Measurements from ENCODE around the gene HK1. TPM values are rescaled to one million over a fixed set of nuclear protein-coding genes. Genes with fewer than 3 reads are reported as not detected.
A peak's percentile ranks its signal among the peaks of the same experiment; 100 is the strongest.

HK1 gene
- total RNA-seq, 2 donors from 2014 or later: 73.3 to 83.3 TPM

- intact Hi-C loops (cut with DNase I): loop anchor here (1.0 to 5.0 kb wide), 3 partner anchors 11 to 227 kb away; no protein-coding TSS in a partner anchor
Observed at GRCh38 chr10:69409968-69410367, 131.7 kb downstream of the HK1 start.

GRCh38 chr10:69410487-69410886 is 132.2 kb downstream of the HK1 start:
- DNase-seq: no peak
- Histone ChIP-seq H3K9me3 (no peaks in the 10 kb centered on the region), H3K27ac (no peak overlapping the region), H3K27me3 (no peaks in the 10 kb centered on the region), H3K9ac (ENCODE audit: low read depth in 2 of 2, low read length in 2 of 2) (no peak overlapping the region), H3K4me1 (no peaks in the 10 kb centered on the region), H3K36me3 (no peaks in the 10 kb centered on the region), H3K4me3 (no peak overlapping the region)
- intact Hi-C loops (cut with DNase I): no loop called here
- no peak for TF ChIP-seq CTCF (IDR thresholded peaks at IDR 0.05)

More at GRCh38 chr10:69409968-69410367, 131.7 kb downstream of the HK1 start:
- Histone ChIP-seq H3K4me1 (no peaks in the 10 kb centered on the region), H3K4me3 (no peak overlapping the region), H3K9me3 (no peaks in the 10 kb centered on the region), H3K27ac (no peak overlapping the region), H3K36me3 (no peaks in the 10 kb centered on the region), H3K27me3 (no peaks in the 10 kb centered on the region), H3K9ac (ENCODE audit: low read depth in 2 of 2, low read length in 2 of 2) (no peak overlapping the region)
- TF ChIP-seq CTCF (IDR thresholded peaks at IDR 0.05): no peak
- DNase-seq: no peak

- no peak overlapping the region for H3K27ac ChIP-seq
- no peak overlapping the region for H3K4me3 ChIP-seq
- intact Hi-C loops (cut with DNase I): no loop called here
- H3K9ac ChIP-seq (ENCODE audit: low read depth in 2 of 2, low read length in 2 of 2): no peak overlapping the region
- no peak for DNase-seq
- H3K27me3 ChIP-seq: no peaks in the 10 kb centered on the region
- H3K4me1 ChIP-seq: no peaks in the 10 kb centered on the region
- H3K9me3 ChIP-seq: no peaks in the 10 kb centered on the region
- no peak for TF ChIP-seq CTCF (IDR thresholded peaks at IDR 0.05)
- no peaks in the 10 kb centered on the region for H3K36me3 ChIP-seq
Observed at GRCh38 chr10:69411476-69411875, 133.2 kb downstream of the HK1 start.

GRCh38 chr10:69412232-69412790 is 134.0 kb downstream of the HK1 start:
- Histone ChIP-seq H3K4me3 (no peak overlapping the region), H3K27ac (no peak overlapping the region), H3K4me1 (no peaks in the 10 kb centered on the region), H3K36me3 (no peaks in the 10 kb centered on the region), H3K9ac (ENCODE audit: low read depth in 2 of 2, low read length in 2 of 2) (no peak overlapping the region), H3K9me3 (no peaks in the 10 kb centered on the region), H3K27me3 (no peaks in the 10 kb centered on the region)
- no peak for DNase-seq
- intact Hi-C loops (cut with DNase I): no loop called here
- no peak for TF ChIP-seq CTCF (IDR thresholded peaks at IDR 0.05)

GRCh38 chr10:69413221-69413865 is 135.0 kb downstream of the HK1 start:
- Histone ChIP-seq H3K9me3 (no peaks in the 10 kb centered on the region), H3K9ac (ENCODE audit: low read depth in 2 of 2, low read length in 2 of 2) (no peak overlapping the region), H3K4me3 (no peak overlapping the region), H3K27me3 (no peaks in the 10 kb centered on the region), H3K36me3 (no peaks in the 10 kb centered on the region), H3K4me1 (no peaks in the 10 kb centered on the region), H3K27ac (no peak overlapping the region)
- intact Hi-C loops (cut with DNase I): no loop called here
- TF ChIP-seq CTCF (IDR thresholded peaks at IDR 0.05): peak; percentile 21
- no peak for DNase-seq
